Measurements from ENCODE around the gene MRRF.

The MRRF gene

GRCh38 chr9:122222791-122223190 lies 41.9 kb upstream of the MRRF start:
- Histone ChIP-seq H3K36me3 (ENCODE audit: control insufficient read depth, insufficient read depth, low read length) (no peaks in the 10 kb centered on the region), H3K27me3 (replicated peaks; ENCODE audit: control insufficient read depth, insufficient read depth, low read length) (peaks cover 12% of the 10 kb centered on the region), H3K4me3 (replicated peaks; ENCODE audit: low read depth, low read length) (no peak overlapping the region)
- DNase-seq (ENCODE audit: extremely low read depth, insufficient read length) = no peak
- TF ChIP-seq CTCF (IDR thresholded peaks at IDR 0.05; ENCODE audit: insufficient read depth, low read length, poor library complexity, severe bottlenecking) = no peak

GRCh38 chr9:122223435-122223834 lies 41.2 kb upstream of the MRRF start:
- no peak for DNase-seq (ENCODE audit: extremely low read depth, insufficient read length)
- no peak for TF ChIP-seq CTCF (IDR thresholded peaks at IDR 0.05; ENCODE audit: insufficient read depth, low read length, poor library complexity, severe bottlenecking)
- no peak overlapping the region for H3K4me3 ChIP-seq (replicated peaks; ENCODE audit: low read depth, low read length)
- peaks cover 12% of the 10 kb centered on the region for H3K27me3 ChIP-seq (replicated peaks; ENCODE audit: control insufficient read depth, insufficient read depth, low read length)
- no peaks in the 10 kb centered on the region for H3K36me3 ChIP-seq (ENCODE audit: control insufficient read depth, insufficient read depth, low read length)

- no peak overlapping the region for H3K4me3 ChIP-seq (replicated peaks; ENCODE audit: low read depth, low read length)
- no peak for DNase-seq (ENCODE audit: extremely low read depth, insufficient read length)
- H3K36me3 ChIP-seq (ENCODE audit: control insufficient read depth, insufficient read depth, low read length) = no peaks in the 10 kb centered on the region
- no peak for TF ChIP-seq CTCF (IDR thresholded peaks at IDR 0.05; ENCODE audit: insufficient read depth, low read length, poor library complexity, severe bottlenecking)
- no peaks in the 10 kb centered on the region; the same call in none of the 2 replicates for H3K27me3 ChIP-seq (replicated peaks; ENCODE audit: control insufficient read depth, insufficient read depth, low read length)
These were observed 39.2 kb upstream of the MRRF start for GRCh38 chr9:122225312-122226141.

GRCh38 chr9:122226142-122226757 lies 38.4 kb upstream of the MRRF start:
- no peak for DNase-seq (ENCODE audit: extremely low read depth, insufficient read length)

GRCh38 chr9:122226758-122227574 lies 37.7 kb upstream of the MRRF start:
- Histone ChIP-seq H3K27me3 (replicated peaks; ENCODE audit: control insufficient read depth, insufficient read depth, low read length) (no peaks in the 10 kb centered on the region; the same call in none of the 2 replicates), H3K4me3 (replicated peaks; ENCODE audit: low read depth, low read length) (no peak overlapping the region), H3K36me3 (ENCODE audit: control insufficient read depth, insufficient read depth, low read length) (no peaks in the 10 kb centered on the region)
- DNase-seq (ENCODE audit: extremely low read depth, insufficient read length) = no peak
- no peak for TF ChIP-seq CTCF (IDR thresholded peaks at IDR 0.05; ENCODE audit: insufficient read depth, low read length, poor library complexity, severe bottlenecking)

More at GRCh38 chr9:122226142-122226757, 38.4 kb upstream of the MRRF start:
- H3K27me3 ChIP-seq (replicated peaks; ENCODE audit: control insufficient read depth, insufficient read depth, low read length) = no peaks in the 10 kb centered on the region; the same call in none of the 2 replicates
- H3K4me3 ChIP-seq (replicated peaks; ENCODE audit: low read depth, low read length) = no peak overlapping the region
- H3K36me3 ChIP-seq (ENCODE audit: control insufficient read depth, insufficient read depth, low read length) = no peaks in the 10 kb centered on the region
- no peak for TF ChIP-seq CTCF (IDR thresholded peaks at IDR 0.05; ENCODE audit: insufficient read depth, low read length, poor library complexity, severe bottlenecking)

Measured in GM06990 (cell line).